ENCODE measurements around the gene PDE11A.

PDE11A gene

DNA sequence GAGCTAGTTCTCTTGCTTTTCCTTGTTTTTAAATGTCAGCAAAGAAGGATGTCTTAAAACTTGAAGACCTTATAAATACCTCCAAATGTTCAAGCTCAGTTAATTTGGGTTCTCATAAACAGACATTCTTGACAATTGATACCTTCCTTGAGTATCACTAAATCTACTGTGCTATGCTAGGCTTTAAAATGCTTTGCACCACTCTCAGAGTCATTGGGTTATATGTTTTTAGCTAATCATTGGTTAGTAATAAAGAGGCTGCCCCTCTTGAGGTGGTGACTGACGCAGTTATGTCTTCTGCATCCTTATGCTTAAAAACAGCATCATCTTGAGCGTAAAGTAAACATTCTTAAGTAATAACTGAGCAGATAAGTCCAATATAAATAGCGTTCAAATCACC lies 404.0 kb downstream of the PDE11A start:
- Histone ChIP-seq H3K27me3 (ENCODE audit: low read length) (no peaks in the 10 kb centered on the region), H3K79me2 (ENCODE audit: insufficient read depth, low read length) (no peaks in the 10 kb centered on the region), H3K4me2 (ENCODE audit: low read depth, low read length, poor library complexity, severe bottlenecking) (no peak overlapping the region), H3K9me3 (ENCODE audit: insufficient read depth, low read length) (no peaks in the 10 kb centered on the region), H3K4me3 (ENCODE audit: insufficient read depth, low read length, poor library complexity, severe bottlenecking) (no peak overlapping the region), H3F3A (ENCODE audit: insufficient read depth) (no peaks in the 10 kb centered on the region), H4K20me1 (ENCODE audit: low read depth, low read length) (no peaks in the 10 kb centered on the region), H2AFZ (ENCODE audit: low read depth, low read length, severe bottlenecking) (no peak overlapping the region), H3K9ac (ENCODE audit: low read length) (no peak overlapping the region), H3K9me2 (replicated peaks; ENCODE audit: insufficient read depth, low read length) (no peaks in the 10 kb centered on the region), H3K27ac (ENCODE audit: low read depth, low read length) (no peak overlapping the region), H3K36me3 (ENCODE audit: low read length) (no peaks in the 10 kb centered on the region)
- TF ChIP-seq, protein P1, sequence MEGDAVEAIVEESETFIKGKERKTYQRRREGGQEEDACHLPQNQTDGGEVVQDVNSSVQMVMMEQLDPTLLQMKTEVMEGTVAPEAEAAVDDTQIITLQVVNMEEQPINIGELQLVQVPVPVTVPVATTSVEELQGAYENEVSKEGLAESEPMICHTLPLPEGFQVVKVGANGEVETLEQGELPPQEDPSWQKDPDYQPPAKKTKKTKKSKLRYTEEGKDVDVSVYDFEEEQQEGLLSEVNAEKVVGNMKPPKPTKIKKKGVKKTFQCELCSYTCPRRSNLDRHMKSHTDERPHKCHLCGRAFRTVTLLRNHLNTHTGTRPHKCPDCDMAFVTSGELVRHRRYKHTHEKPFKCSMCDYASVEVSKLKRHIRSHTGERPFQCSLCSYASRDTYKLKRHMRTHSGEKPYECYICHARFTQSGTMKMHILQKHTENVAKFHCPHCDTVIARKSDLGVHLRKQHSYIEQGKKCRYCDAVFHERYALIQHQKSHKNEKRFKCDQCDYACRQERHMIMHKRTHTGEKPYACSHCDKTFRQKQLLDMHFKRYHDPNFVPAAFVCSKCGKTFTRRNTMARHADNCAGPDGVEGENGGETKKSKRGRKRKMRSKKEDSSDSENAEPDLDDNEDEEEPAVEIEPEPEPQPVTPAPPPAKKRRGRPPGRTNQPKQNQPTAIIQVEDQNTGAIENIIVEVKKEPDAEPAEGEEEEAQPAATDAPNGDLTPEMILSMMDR (IDR thresholded peaks at IDR 0.05; ENCODE audit: insufficient read depth, low read length, poor library complexity, severe bottlenecking) = no peak
- no peak for TF ChIP-seq EZH2phosphoT487 (conservative IDR thresholded peaks at IDR 0.05; ENCODE audit: low read length)

DNA sequence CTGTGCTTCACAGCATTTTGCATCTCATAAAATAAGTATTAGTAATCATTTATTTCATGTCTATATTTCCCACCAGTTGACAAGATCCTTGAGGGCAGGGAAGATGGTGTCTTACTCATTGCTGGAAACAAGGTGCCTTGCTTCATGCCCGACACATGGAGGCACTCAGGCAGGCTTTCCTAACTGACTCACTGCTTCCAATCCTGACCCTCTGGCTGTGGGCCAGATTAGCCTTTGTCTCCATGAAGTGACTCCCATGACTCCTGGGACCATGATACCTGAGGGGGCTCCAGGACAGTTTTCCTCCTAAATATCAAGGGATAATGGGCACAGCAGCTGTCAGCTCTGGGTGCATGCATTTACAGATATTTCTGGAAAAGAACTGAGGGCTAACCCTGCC lies 405.0 kb downstream of the PDE11A start:
- Histone ChIP-seq H3K9me2 (replicated peaks; ENCODE audit: insufficient read depth, low read length) (no peaks in the 10 kb centered on the region), H2AFZ (ENCODE audit: low read depth, low read length, severe bottlenecking) (no peak overlapping the region), H3K27me3 (ENCODE audit: low read length) (0 out of 2 replicates have a peak, but pooled peaks cover 4% of the 10 kb centered on the region), H3K4me3 (ENCODE audit: insufficient read depth, low read length, poor library complexity, severe bottlenecking) (no peak overlapping the region), H4K20me1 (ENCODE audit: low read depth, low read length) (no peaks in the 10 kb centered on the region), H3K36me3 (ENCODE audit: low read length) (no peaks in the 10 kb centered on the region), H3K79me2 (ENCODE audit: insufficient read depth, low read length) (no peaks in the 10 kb centered on the region), H3K4me2 (ENCODE audit: low read depth, low read length, poor library complexity, severe bottlenecking) (no peak overlapping the region), H3F3A (ENCODE audit: insufficient read depth) (no peaks in the 10 kb centered on the region), H3K9ac (ENCODE audit: low read length) (no peak overlapping the region), H3K27ac (ENCODE audit: low read depth, low read length) (no peak overlapping the region), H3K9me3 (ENCODE audit: insufficient read depth, low read length) (no peaks in the 10 kb centered on the region)
- no peak for TF ChIP-seq EZH2phosphoT487 (conservative IDR thresholded peaks at IDR 0.05; ENCODE audit: low read length)
- TF ChIP-seq, protein P1 (IDR thresholded peaks at IDR 0.05; ENCODE audit: insufficient read depth, low read length, poor library complexity, severe bottlenecking) = no peak

DNA sequence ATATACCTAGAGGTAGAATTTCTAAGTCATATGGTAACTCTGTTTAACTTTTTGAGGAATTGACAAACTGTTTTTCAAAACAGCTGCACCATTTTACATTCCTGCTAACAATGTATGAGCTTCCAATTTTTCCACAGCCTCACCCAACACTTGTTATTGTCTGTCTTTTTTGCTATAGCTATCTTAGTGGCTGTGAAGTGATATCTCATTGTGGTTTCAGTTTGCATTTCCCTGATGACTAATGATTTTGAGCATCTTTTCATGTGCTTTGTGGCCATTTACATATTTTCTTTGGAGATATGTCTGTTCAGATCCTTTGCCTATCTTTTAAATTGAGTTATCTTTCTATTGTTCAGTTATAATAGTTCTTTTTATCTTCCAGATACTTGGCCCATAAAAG lies 406.2 kb downstream of the PDE11A start:
- TF ChIP-seq, protein P1 (IDR thresholded peaks at IDR 0.05; ENCODE audit: insufficient read depth, low read length, poor library complexity, severe bottlenecking) = no peak
- no peak for TF ChIP-seq EZH2phosphoT487 (conservative IDR thresholded peaks at IDR 0.05; ENCODE audit: low read length)
- H3K27ac ChIP-seq (ENCODE audit: low read depth, low read length) = no peak overlapping the region
- 0 out of 2 replicates have a peak, but pooled peaks cover 4% of the 10 kb centered on the region for H3K27me3 ChIP-seq (ENCODE audit: low read length)
- H3K79me2 ChIP-seq (ENCODE audit: insufficient read depth, low read length) = no peaks in the 10 kb centered on the region
- H3K4me2 ChIP-seq (ENCODE audit: low read depth, low read length, poor library complexity, severe bottlenecking) = no peak overlapping the region
- no peaks in the 10 kb centered on the region for H3K36me3 ChIP-seq (ENCODE audit: low read length)
- no peaks in the 10 kb centered on the region for H3F3A ChIP-seq (ENCODE audit: insufficient read depth)
- H4K20me1 ChIP-seq (ENCODE audit: low read depth, low read length) = no peaks in the 10 kb centered on the region
- H3K9me2 ChIP-seq (replicated peaks; ENCODE audit: insufficient read depth, low read length) = no peaks in the 10 kb centered on the region
- no peak overlapping the region for H3K4me3 ChIP-seq (ENCODE audit: insufficient read depth, low read length, poor library complexity, severe bottlenecking)
- H2AFZ ChIP-seq (ENCODE audit: low read depth, low read length, severe bottlenecking) = no peak overlapping the region
- no peak overlapping the region for H3K9ac ChIP-seq (ENCODE audit: low read length)
- no peaks in the 10 kb centered on the region for H3K9me3 ChIP-seq (ENCODE audit: insufficient read depth, low read length)

Measured in SU-DHL-6 (cell line).